Body of pancreas (tissue), 4 donors: ENCODE measurements around the gene DPYD.

Source experiments
- POLR2A ChIP-seq, 3 donors: fragments of 450-650 bp; IDR thresholded peaks; one replicate each; pipeline ENCODE4 v1.6.1; 2016; ENCODE audit warnings: antibody characterized with exemption in 3 of 3, mild to moderate bottlenecking in 2 of 3
- TF ChIP-seq, protein P1 (sequence below), 7 experiments: fragments of 450-650 bp in 4 of 7; fragments of 200-600 bp in 3 of 7; sonication (generic) in 3 of 7; IDR thresholded peaks; one replicate each; pipeline ENCODE4 v1.5.1; 2016 to 2019; ENCODE audit warnings: antibody characterized with exemption in 7 of 7

GRCh38 chr1:97128426-97128825 is 792.4 kb downstream of the DPYD start:
- TF ChIP-seq POLR2A (IDR thresholded peaks at IDR 0.05): no peak
- TF ChIP-seq, protein P1, sequence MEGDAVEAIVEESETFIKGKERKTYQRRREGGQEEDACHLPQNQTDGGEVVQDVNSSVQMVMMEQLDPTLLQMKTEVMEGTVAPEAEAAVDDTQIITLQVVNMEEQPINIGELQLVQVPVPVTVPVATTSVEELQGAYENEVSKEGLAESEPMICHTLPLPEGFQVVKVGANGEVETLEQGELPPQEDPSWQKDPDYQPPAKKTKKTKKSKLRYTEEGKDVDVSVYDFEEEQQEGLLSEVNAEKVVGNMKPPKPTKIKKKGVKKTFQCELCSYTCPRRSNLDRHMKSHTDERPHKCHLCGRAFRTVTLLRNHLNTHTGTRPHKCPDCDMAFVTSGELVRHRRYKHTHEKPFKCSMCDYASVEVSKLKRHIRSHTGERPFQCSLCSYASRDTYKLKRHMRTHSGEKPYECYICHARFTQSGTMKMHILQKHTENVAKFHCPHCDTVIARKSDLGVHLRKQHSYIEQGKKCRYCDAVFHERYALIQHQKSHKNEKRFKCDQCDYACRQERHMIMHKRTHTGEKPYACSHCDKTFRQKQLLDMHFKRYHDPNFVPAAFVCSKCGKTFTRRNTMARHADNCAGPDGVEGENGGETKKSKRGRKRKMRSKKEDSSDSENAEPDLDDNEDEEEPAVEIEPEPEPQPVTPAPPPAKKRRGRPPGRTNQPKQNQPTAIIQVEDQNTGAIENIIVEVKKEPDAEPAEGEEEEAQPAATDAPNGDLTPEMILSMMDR (IDR thresholded peaks at IDR 0.05): no peak
